Mesenchymal stem cell (in vitro differentiated cells and primary cell): ENCODE results near the gene IFNA7. TPM values are rescaled to one million over a fixed set of nuclear protein-coding genes. Genes with fewer than 3 reads are reported as not detected.
A peak's percentile ranks its signal among the peaks of the same experiment; 100 is the strongest.
"Not testable (repeated sequence)": the region's sequence is repeated elsewhere in the genome, so short reads cannot be mapped to it uniquely, and the experiment has no call there.

Experiments used
- DNase-seq: peaks from one replicate; pipeline ENCODE4 v3.0.0-alpha.2; 2013
- H2AFZ ChIP-seq: one replicate; pipeline ENCODE4 v1.6.1; 2013; ENCODE audit warnings: low read depth, mild to moderate bottlenecking, control low read depth, inconsistent platforms, low read length, moderate library complexity
- H2AK5ac ChIP-seq: 2 replicates; pipeline ENCODE4 v1.6.1; 2013; ENCODE audit warnings: low read length, moderate library complexity, mild to moderate bottlenecking, inconsistent platforms; ENCODE audit not compliant: severe bottlenecking
- H2BK120ac ChIP-seq: one replicate; pipeline ENCODE4 v1.6.1; 2013; ENCODE audit warnings: low read depth, mild to moderate bottlenecking, inconsistent platforms, low read length, moderate library complexity
- H2BK12ac ChIP-seq, 2 experiments: one replicate each; pipeline ENCODE4 v1.6.1; 2013; ENCODE audit warnings: inconsistent platforms in 2 of 2, low read length in 2 of 2, mild to moderate bottlenecking in 2 of 2, moderate library complexity in 2 of 2, control low read depth in 1 of 2
- H2BK15ac ChIP-seq: one replicate; pipeline ENCODE4 v1.6.1; 2013; ENCODE audit warnings: mild to moderate bottlenecking, low read depth, inconsistent platforms; ENCODE audit not compliant: poor library complexity, severe bottlenecking
- H2BK5ac ChIP-seq: 2 replicates; pipeline ENCODE4 v1.6.1; 2013; ENCODE audit warnings: low read depth, mild to moderate bottlenecking, low read length, control low read depth, inconsistent platforms; ENCODE audit not compliant: poor library complexity, severe bottlenecking
- H3K14ac ChIP-seq, 2 experiments: one replicate each; pipeline ENCODE4 v1.6.1; 2013; ENCODE audit warnings: inconsistent platforms in 2 of 2, low read length in 2 of 2, control low read depth in 1 of 2, mild to moderate bottlenecking in 1 of 2, moderate library complexity in 1 of 2
- H3K18ac ChIP-seq, 2 experiments: one replicate each; pipeline ENCODE4 v1.6.1; 2013; ENCODE audit warnings: inconsistent platforms in 2 of 2, low read length in 2 of 2, control low read depth in 1 of 2, low read depth in 1 of 2, mild to moderate bottlenecking in 1 of 2
- H3K23ac ChIP-seq, 2 experiments: one replicate each; pipeline ENCODE4 v1.6.1; 2013; ENCODE audit warnings: inconsistent platforms in 2 of 2, low read length in 2 of 2, mild to moderate bottlenecking in 2 of 2, moderate library complexity in 2 of 2, control low read depth in 1 of 2
- H3K27ac ChIP-seq: 2 replicates; pipeline ENCODE4 v1.5.1; 2013; ENCODE audit warnings: mild to moderate bottlenecking, moderate library complexity, low read length, control low read depth, inconsistent platforms; ENCODE audit not compliant: poor library complexity, severe bottlenecking
- H3K27me3 ChIP-seq, 2 experiments: 2 replicates each; pipeline versions ENCODE4 v1.6.1 to v1.7.0; 2013; ENCODE audit warnings: low read length in 2 of 2, mild to moderate bottlenecking in 2 of 2, moderate library complexity in 2 of 2, control low read depth in 1 of 2, inconsistent platforms in 1 of 2; ENCODE audit not compliant: control insufficient read depth in 1 of 2, insufficient read depth in 1 of 2
- H3K36me3 ChIP-seq, 2 experiments: 2 replicates each; pipeline versions ENCODE4 v1.6.1 to v1.7.0; 2013; ENCODE audit warnings: low read length in 2 of 2, control low read depth in 1 of 2, inconsistent platforms in 1 of 2, low read depth in 1 of 2, mild to moderate bottlenecking in 1 of 2; ENCODE audit not compliant: insufficient read depth in 2 of 2, control insufficient read depth in 1 of 2
- H3K4ac ChIP-seq, 2 experiments: one replicate each; pipeline ENCODE4 v1.6.1; 2013; ENCODE audit warnings: inconsistent platforms in 2 of 2, low read length in 2 of 2, mild to moderate bottlenecking in 2 of 2, moderate library complexity in 2 of 2, control low read depth in 1 of 2, low read depth in 1 of 2
- H3K4me1 ChIP-seq: 2 replicates; pipeline ENCODE4 v1.6.1; 2013; ENCODE audit warnings: low read depth, low read length, control low read depth; ENCODE audit not compliant: control insufficient read depth, insufficient read depth
- H3K4me2 ChIP-seq: 2 replicates; pipeline ENCODE4 v1.6.1; 2013; ENCODE audit warnings: low read length, mild to moderate bottlenecking, inconsistent platforms; ENCODE audit not compliant: poor library complexity, severe bottlenecking
- H3K4me3 ChIP-seq, 2 experiments: 2 replicates each; pipeline versions ENCODE4 v1.5.1 to v1.7.0; 2013; ENCODE audit warnings: low read length in 2 of 2, mild to moderate bottlenecking in 2 of 2, control low read depth in 1 of 2, low read depth in 1 of 2; ENCODE audit not compliant: insufficient read depth in 1 of 2
- H3K79me1 ChIP-seq: replicated peaks from 2 replicates; pipeline ENCODE4 v1.6.1; 2013; ENCODE audit warnings: mild to moderate bottlenecking, control low read depth, low read length, inconsistent platforms; ENCODE audit not compliant: poor library complexity, severe bottlenecking
- H3K9ac ChIP-seq: 2 replicates; pipeline ENCODE4 v1.7.0; 2013; ENCODE audit warnings: mild to moderate bottlenecking, low read length, moderate library complexity
- H3K9me3 ChIP-seq: 2 replicates; pipeline ENCODE4 v1.7.0; 2013; ENCODE audit warnings: mild to moderate bottlenecking, low read length; ENCODE audit not compliant: control insufficient read depth
- H4K8ac ChIP-seq: one replicate; pipeline ENCODE4 v1.6.1; 2013; ENCODE audit warnings: inconsistent platforms, mild to moderate bottlenecking, low read length, moderate library complexity
- H4K91ac ChIP-seq: one replicate; pipeline ENCODE4 v1.6.1; 2013; ENCODE audit warnings: mild to moderate bottlenecking, low read length, inconsistent platforms
- WGBS: methylation state at CpG from one replicate; pipeline ENCODE4 v1.1.7; 2013; ENCODE audit warnings: mixed read lengths; 5-methylcytosine and 5-hydroxymethylcytosine counted together
- polyA plus RNA-seq, 2 experiments: library from polyadenylated mRNA; stranded (reverse); fragments of 200-250 nt; gene quantifications; one replicate each; pipeline ENCODE4 v1.2.3, GENCODE V29; 2013

The IFNA7 gene
- polyA plus RNA-seq (2013, experiment 1 of 2) = not detected
- polyA plus RNA-seq (2013, experiment 2 of 2) = not detected

DNA sequence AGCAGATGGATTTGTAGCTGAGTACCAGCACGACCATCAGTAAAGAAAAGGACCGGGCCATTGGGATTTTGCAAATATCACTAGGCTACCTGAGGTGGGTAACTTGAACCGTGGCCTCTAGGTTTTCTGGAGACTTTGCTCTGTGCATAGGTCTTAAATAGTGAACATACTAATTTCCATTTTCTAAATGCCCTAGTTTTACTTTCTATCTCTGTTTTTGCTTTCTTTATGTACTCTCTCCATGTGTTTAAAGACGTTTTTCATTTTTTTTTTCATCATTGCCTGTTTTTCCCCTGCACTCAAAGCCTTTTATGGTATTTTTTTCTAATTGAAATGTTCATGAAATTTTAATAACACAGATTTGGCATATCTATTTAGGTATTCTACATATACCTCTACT, at the start of gene IFNA7:
TSS of gene IFNA7 (minus strand) at position 101 of the 400 bp plus-strand sequence. CDS start at position 61, 40 bp downstream.
- H2BK15ac ChIP-seq, H3K79me1 ChIP-seq, DNase-seq, H3K4me2 ChIP-seq, H2BK12ac ChIP-seq, H3K4me3 ChIP-seq, H4K91ac ChIP-seq, H3K18ac ChIP-seq, H4K8ac ChIP-seq, H3K4ac ChIP-seq, H3K9ac ChIP-seq, H3K4me1 ChIP-seq, H3K27ac ChIP-seq, H3K36me3 ChIP-seq, H2AK5ac ChIP-seq, H2BK120ac ChIP-seq, H3K9me3 ChIP-seq, H2BK5ac ChIP-seq, H2AFZ ChIP-seq, H3K14ac ChIP-seq, H3K23ac ChIP-seq: not testable (repeated sequence)
- peaks cover 3 to 18% of the 10 kb centered on the region in 2 experiments for H3K27me3 ChIP-seq
- 69% methylated on average over 3 of the region's 4 CpGs for WGBS

GRCh38 chr9:21251638-21252037, 49.6 kb upstream of the IFNA7 start:
- Histone ChIP-seq H2AFZ (no peak overlapping the region), H3K4me2 (no peak overlapping the region), H3K4ac (no peak overlapping the region), H2AK5ac (no peak overlapping the region), H2BK12ac (no peak overlapping the region), H3K4me1 (no peaks in the 10 kb centered on the region), H3K18ac (no peak overlapping the region), H2BK15ac (no peak overlapping the region), H3K9me3 (no peaks in the 10 kb centered on the region), H4K8ac (no peak overlapping the region), H3K14ac (peak overlapping the region in 1 of 2 experiments; percentile 48), H2BK5ac (no peak overlapping the region), H3K36me3 (no peaks in the 10 kb centered on the region), H3K4me3 (no peak overlapping the region), H3K79me1 (no peaks in the 10 kb centered on the region), H3K27ac (no peak overlapping the region), H3K9ac (no peak overlapping the region), H3K27me3 (peaks cover 32 to 42% of the 10 kb centered on the region in 2 experiments), H3K23ac (no peak overlapping the region), H4K91ac (no peak overlapping the region), H2BK120ac (no peak overlapping the region)
- no peak for DNase-seq
- 59% methylated on average over 3 of the region's 4 CpGs for WGBS

GRCh38 chr9:21251190-21251589, 49.2 kb upstream of the IFNA7 start:
- Histone ChIP-seq H3K27me3 (peaks cover 27 to 38% of the 10 kb centered on the region in 2 experiments), H2BK12ac (no peak overlapping the region), H3K4ac (no peak overlapping the region), H4K8ac (no peak overlapping the region), H3K23ac (peak overlapping the region in 1 of 2 experiments; percentile 42), H2BK120ac (no peak overlapping the region), H2BK15ac (no peak overlapping the region), H2AK5ac (no peak overlapping the region), H2AFZ (no peak overlapping the region), H3K79me1 (no peaks in the 10 kb centered on the region), H3K9me3 (no peaks in the 10 kb centered on the region), H4K91ac (no peak overlapping the region), H3K14ac (no peak overlapping the region), H3K4me1 (no peaks in the 10 kb centered on the region), H3K36me3 (no peaks in the 10 kb centered on the region), H3K4me3 (no peak overlapping the region), H3K4me2 (no peak overlapping the region), H3K27ac (no peak overlapping the region), H2BK5ac (no peak overlapping the region), H3K9ac (no peak overlapping the region), H3K18ac (no peak overlapping the region)
- WGBS = 36% methylated on average over 1 of the region's 1 CpG
- DNase-seq = no peak

GRCh38 chr9:21244836-21245235, 42.8 kb upstream of the IFNA7 start:
- Histone ChIP-seq H3K18ac (no peak overlapping the region), H3K14ac (no peak overlapping the region), H2BK15ac (no peak overlapping the region), H3K36me3 (no peaks in the 10 kb centered on the region), H3K23ac (no peak overlapping the region), H3K9ac (no peak overlapping the region), H2BK12ac (no peak overlapping the region), H4K8ac (no peak overlapping the region), H3K27me3 (peaks cover under 1 to 5% of the 10 kb centered on the region in 2 experiments), H3K4me1 (no peaks in the 10 kb centered on the region), H3K4me2 (no peak overlapping the region), H4K91ac (no peak overlapping the region), H3K27ac (no peak overlapping the region), H2AFZ (no peak overlapping the region), H2BK5ac (no peak overlapping the region), H3K79me1 (no peaks in the 10 kb centered on the region), H3K4ac (no peak overlapping the region), H3K9me3 (no peaks in the 10 kb centered on the region), H2BK120ac (no peak overlapping the region), H3K4me3 (no peak overlapping the region), H2AK5ac (no peak overlapping the region)
- DNase-seq = no peak
- WGBS = 54% methylated on average over 2 of the region's 2 CpGs
